ENCODE results near the gene PTPRD. TPM values are rescaled to one million over a fixed set of nuclear protein-coding genes. Genes with fewer than 3 reads are reported as not detected.

Gene PTPRD
- total RNA-seq, 1 experiment from 2014 or later, result 70.1 TPM

- no peaks in the 10 kb centered on the region for H3K9me3 Mint-ChIP-seq (ENCODE audit: unreplicated experiment)
- H3K4me3 Mint-ChIP-seq (ENCODE audit: unreplicated experiment), result no peak overlapping the region
- intact Hi-C loops (cut with micrococcal nuclease; ENCODE audit: unreplicated experiment), result no loop called here
- no TSS peak for BruUV-seq (replicated peaks)
- Histone ChIP-seq H3K4me1 (no peaks in the 10 kb centered on the region), H3K9me3 (no peaks in the 10 kb centered on the region), H3K36me3 (ENCODE audit: control insufficient read depth, insufficient read depth, low read length) (no peaks in the 10 kb centered on the region), H3K27me3 (replicated peaks; ENCODE audit: control insufficient read depth, insufficient read depth, low read length) (no peaks in the 10 kb centered on the region), H3K4me3 (ENCODE audit: low read depth, low read length) (no peak overlapping the region)
- H3K27ac Mint-ChIP-seq (ENCODE audit: unreplicated experiment), result no peak overlapping the region
- H3K27me3 Mint-ChIP-seq (ENCODE audit: insufficient read depth, unreplicated experiment), result peaks cover 2% of the 10 kb centered on the region
- H3K4me1 Mint-ChIP-seq (ENCODE audit: low read depth, unreplicated experiment), result no peaks in the 10 kb centered on the region
- no peak for TF ChIP-seq CTCF (IDR thresholded peaks at IDR 0.05; ENCODE audit: insufficient read depth in 1 of 2, low read depth in 1 of 2, low read length in 1 of 2, severe bottlenecking in 1 of 2, unreplicated experiment in 1 of 2)
- H3K36me3 Mint-ChIP-seq (ENCODE audit: insufficient read depth, unreplicated experiment), result no peaks in the 10 kb centered on the region
- DNase-seq, result no peak
- CTCF ChIA-PET, result no interaction called here
- POLR2A ChIA-PET, result no interaction called here
Observed at GRCh38 chr9:9846557-9846956, 766.2 kb downstream of the PTPRD start.

- ChIA-PET CTCF (no interaction called here), POLR2A (no interaction called here)
- DNase-seq, result no peak
- no TSS peak for BruUV-seq (replicated peaks)
- no peaks in the 10 kb centered on the region for H3K27me3 Mint-ChIP-seq (ENCODE audit: insufficient read depth, unreplicated experiment)
- Histone ChIP-seq H3K27me3 (replicated peaks; ENCODE audit: control insufficient read depth, insufficient read depth, low read length) (no peaks in the 10 kb centered on the region), H3K4me1 (no peaks in the 10 kb centered on the region), H3K36me3 (ENCODE audit: control insufficient read depth, insufficient read depth, low read length) (no peaks in the 10 kb centered on the region), H3K4me3 (ENCODE audit: low read depth, low read length) (no peak overlapping the region), H3K9me3 (no peaks in the 10 kb centered on the region)
- H3K4me1 Mint-ChIP-seq (ENCODE audit: low read depth, unreplicated experiment), result no peaks in the 10 kb centered on the region
- intact Hi-C loops (cut with micrococcal nuclease; ENCODE audit: unreplicated experiment), result no loop called here
- no peak overlapping the region for H3K27ac Mint-ChIP-seq (ENCODE audit: unreplicated experiment)
- H3K36me3 Mint-ChIP-seq (ENCODE audit: insufficient read depth, unreplicated experiment), result no peaks in the 10 kb centered on the region
- TF ChIP-seq CTCF (IDR thresholded peaks at IDR 0.05; ENCODE audit: insufficient read depth in 1 of 2, low read depth in 1 of 2, low read length in 1 of 2, severe bottlenecking in 1 of 2, unreplicated experiment in 1 of 2), result no peak
- H3K9me3 Mint-ChIP-seq (ENCODE audit: unreplicated experiment), result no peaks in the 10 kb centered on the region
- H3K4me3 Mint-ChIP-seq (ENCODE audit: unreplicated experiment), result no peak overlapping the region
Observed at GRCh38 chr9:9820436-9820835, 792.4 kb downstream of the PTPRD start.

- TF ChIP-seq CTCF (IDR thresholded peaks at IDR 0.05; ENCODE audit: insufficient read depth in 1 of 2, low read depth in 1 of 2, low read length in 1 of 2, severe bottlenecking in 1 of 2, unreplicated experiment in 1 of 2), result no peak
- Mint-ChIP-seq H3K4me1 (ENCODE audit: low read depth, unreplicated experiment) (no peaks in the 10 kb centered on the region), H3K27me3 (ENCODE audit: insufficient read depth, unreplicated experiment) (no peaks in the 10 kb centered on the region), H3K9me3 (ENCODE audit: unreplicated experiment) (no peaks in the 10 kb centered on the region), H3K27ac (ENCODE audit: unreplicated experiment) (no peak overlapping the region), H3K4me3 (ENCODE audit: unreplicated experiment) (no peak overlapping the region), H3K36me3 (ENCODE audit: insufficient read depth, unreplicated experiment) (no peaks in the 10 kb centered on the region)
- DNase-seq, result no peak
- CTCF ChIA-PET, result no interaction called here
- POLR2A ChIA-PET, result no interaction called here
- Histone ChIP-seq H3K9me3 (no peaks in the 10 kb centered on the region), H3K4me1 (no peaks in the 10 kb centered on the region), H3K36me3 (ENCODE audit: control insufficient read depth, insufficient read depth, low read length) (no peaks in the 10 kb centered on the region), H3K4me3 (ENCODE audit: low read depth, low read length) (no peak overlapping the region), H3K27me3 (replicated peaks; ENCODE audit: control insufficient read depth, insufficient read depth, low read length) (no peaks in the 10 kb centered on the region)
- BruUV-seq (replicated peaks), result no TSS peak
- intact Hi-C loops (cut with micrococcal nuclease; ENCODE audit: unreplicated experiment), result no loop called here
Observed at GRCh38 chr9:9819886-9820285, 792.9 kb downstream of the PTPRD start.
